GM23338 (cell line): ENCODE measurements around the gene ARHGEF10L.

Experiments used
- CREB1 ChIP-seq: fragments of 250-450 bp; sonication (Bioruptor Pico); IDR thresholded peaks from 2 replicates; pipeline ENCODE4 v1.5.0; 2020; ENCODE audit warnings: low read depth, mild to moderate bottlenecking, moderate library complexity
- EZH2 ChIP-seq: fragments of 200-600 bp; sonication (generic); IDR thresholded peaks from one replicate; pipeline ENCODE4 v1.8.0; 2017; ENCODE audit warnings: antibody characterized with exemption, mild to moderate bottlenecking, low read depth; ENCODE audit not compliant: unreplicated experiment
- EZH2phosphoT487 ChIP-seq: fragments of 200-600 bp; sonication (generic); IDR thresholded peaks from one replicate; pipeline ENCODE4 v1.8.1; 2018; ENCODE audit warnings: antibody characterized with exemption; ENCODE audit not compliant: unreplicated experiment
- NANOG ChIP-seq: IDR thresholded peaks from 2 replicates; pipeline ENCODE4 v1.6.1; 2016; ENCODE audit warnings: antibody characterized with exemption, borderline replicate concordance
- POLR2AphosphoS5 ChIP-seq: IDR thresholded peaks from 2 replicates; pipeline ENCODE4 v1.6.1; 2016; ENCODE audit warnings: antibody characterized with exemption, low read depth
- ZNF114 ChIP-seq: fragments of 250-450 bp; sonication (Bioruptor Pico); IDR thresholded peaks from 2 replicates; pipeline ENCODE4 v1.5.0; 2020; ENCODE audit warnings: mild to moderate bottlenecking, moderate library complexity
- ZNF331 ChIP-seq: fragments of 250-450 bp; sonication (Bioruptor Pico); IDR thresholded peaks from 2 replicates; pipeline ENCODE4 v1.5.0; 2020; ENCODE audit warnings: low read depth, mild to moderate bottlenecking, moderate library complexity
- TF ChIP-seq, protein P1 (sequence below), 2 experiments: fragments of 200-600 bp in 1 of 2; sonication (generic) in 1 of 2; conservative IDR thresholded peaks; 2 replicates each; pipeline versions ENCODE4 v1.5.1 to v1.6.1; 2016 to 2017; ENCODE audit warnings: antibody characterized with exemption in 2 of 2, low read depth in 2 of 2, mild to moderate bottlenecking in 2 of 2, moderate library complexity in 1 of 2
- TF ChIP-seq, protein P2 (sequence below): IDR thresholded peaks from one replicate; pipeline ENCODE4 v1.6.1; 2018; ENCODE audit warnings: antibody characterized with exemption; ENCODE audit not compliant: unreplicated experiment

DNA sequence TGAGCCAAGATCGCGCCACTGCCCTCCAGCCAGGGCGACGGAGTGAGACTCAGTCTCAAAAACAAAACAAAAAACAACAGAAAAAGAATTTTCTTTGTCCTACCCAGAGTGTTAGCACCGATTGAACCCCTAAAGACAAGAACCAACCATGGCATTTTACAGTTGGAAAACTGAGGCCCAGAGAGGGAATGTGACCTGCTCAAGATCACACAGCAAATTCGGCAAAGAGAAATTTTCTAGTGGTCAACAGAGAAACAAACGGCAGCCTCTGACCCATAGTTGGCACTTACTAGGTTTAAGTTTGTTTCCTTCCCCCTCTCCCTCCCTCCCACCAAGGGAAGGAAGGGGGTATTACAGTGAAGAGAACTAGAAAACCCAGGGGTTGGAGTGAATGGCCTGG lies 195.1 kb downstream of the ARHGEF10L start:
- TF ChIP-seq, protein P1, sequence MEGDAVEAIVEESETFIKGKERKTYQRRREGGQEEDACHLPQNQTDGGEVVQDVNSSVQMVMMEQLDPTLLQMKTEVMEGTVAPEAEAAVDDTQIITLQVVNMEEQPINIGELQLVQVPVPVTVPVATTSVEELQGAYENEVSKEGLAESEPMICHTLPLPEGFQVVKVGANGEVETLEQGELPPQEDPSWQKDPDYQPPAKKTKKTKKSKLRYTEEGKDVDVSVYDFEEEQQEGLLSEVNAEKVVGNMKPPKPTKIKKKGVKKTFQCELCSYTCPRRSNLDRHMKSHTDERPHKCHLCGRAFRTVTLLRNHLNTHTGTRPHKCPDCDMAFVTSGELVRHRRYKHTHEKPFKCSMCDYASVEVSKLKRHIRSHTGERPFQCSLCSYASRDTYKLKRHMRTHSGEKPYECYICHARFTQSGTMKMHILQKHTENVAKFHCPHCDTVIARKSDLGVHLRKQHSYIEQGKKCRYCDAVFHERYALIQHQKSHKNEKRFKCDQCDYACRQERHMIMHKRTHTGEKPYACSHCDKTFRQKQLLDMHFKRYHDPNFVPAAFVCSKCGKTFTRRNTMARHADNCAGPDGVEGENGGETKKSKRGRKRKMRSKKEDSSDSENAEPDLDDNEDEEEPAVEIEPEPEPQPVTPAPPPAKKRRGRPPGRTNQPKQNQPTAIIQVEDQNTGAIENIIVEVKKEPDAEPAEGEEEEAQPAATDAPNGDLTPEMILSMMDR (conservative IDR thresholded peaks at IDR 0.05; ENCODE audit: low read depth in 2 of 2): no peak
- TF ChIP-seq EZH2phosphoT487 (no peak), POLR2AphosphoS5 (no peak), EZH2 (no peak), ZNF114 (no peak), ZNF331 (CRISPR knock-in tag) (no peak), CREB1 (CRISPR knock-in tag) (no peak), NANOG (no peak)
- TF ChIP-seq, protein P2, sequence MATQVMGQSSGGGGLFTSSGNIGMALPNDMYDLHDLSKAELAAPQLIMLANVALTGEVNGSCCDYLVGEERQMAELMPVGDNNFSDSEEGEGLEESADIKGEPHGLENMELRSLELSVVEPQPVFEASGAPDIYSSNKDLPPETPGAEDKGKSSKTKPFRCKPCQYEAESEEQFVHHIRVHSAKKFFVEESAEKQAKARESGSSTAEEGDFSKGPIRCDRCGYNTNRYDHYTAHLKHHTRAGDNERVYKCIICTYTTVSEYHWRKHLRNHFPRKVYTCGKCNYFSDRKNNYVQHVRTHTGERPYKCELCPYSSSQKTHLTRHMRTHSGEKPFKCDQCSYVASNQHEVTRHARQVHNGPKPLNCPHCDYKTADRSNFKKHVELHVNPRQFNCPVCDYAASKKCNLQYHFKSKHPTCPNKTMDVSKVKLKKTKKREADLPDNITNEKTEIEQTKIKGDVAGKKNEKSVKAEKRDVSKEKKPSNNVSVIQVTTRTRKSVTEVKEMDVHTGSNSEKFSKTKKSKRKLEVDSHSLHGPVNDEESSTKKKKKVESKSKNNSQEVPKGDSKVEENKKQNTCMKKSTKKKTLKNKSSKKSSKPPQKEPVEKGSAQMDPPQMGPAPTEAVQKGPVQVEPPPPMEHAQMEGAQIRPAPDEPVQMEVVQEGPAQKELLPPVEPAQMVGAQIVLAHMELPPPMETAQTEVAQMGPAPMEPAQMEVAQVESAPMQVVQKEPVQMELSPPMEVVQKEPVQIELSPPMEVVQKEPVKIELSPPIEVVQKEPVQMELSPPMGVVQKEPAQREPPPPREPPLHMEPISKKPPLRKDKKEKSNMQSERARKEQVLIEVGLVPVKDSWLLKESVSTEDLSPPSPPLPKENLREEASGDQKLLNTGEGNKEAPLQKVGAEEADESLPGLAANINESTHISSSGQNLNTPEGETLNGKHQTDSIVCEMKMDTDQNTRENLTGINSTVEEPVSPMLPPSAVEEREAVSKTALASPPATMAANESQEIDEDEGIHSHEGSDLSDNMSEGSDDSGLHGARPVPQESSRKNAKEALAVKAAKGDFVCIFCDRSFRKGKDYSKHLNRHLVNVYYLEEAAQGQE: no peak
